CD4-positive, alpha-beta T cell treated with Interleukin-15 for 4 hours (primary cell): ENCODE measurements around the gene C1orf141.
A peak's percentile ranks its signal among the peaks of the same experiment; 100 is the strongest.
"Not testable (repeated sequence)": the region's sequence is repeated elsewhere in the genome, so short reads cannot be mapped to it uniquely, and the experiment has no call there.

Experiments used
- DNase-seq: peaks from one replicate; pipeline ENCODE4 v3.0.0-alpha.2; 2020; ENCODE audit warnings: low spot score

Gene C1orf141

GRCh38 chr1:67134695-67135094 lies at the start of gene C1orf141:
Gene C1orf141 (minus strand): TSS chr1:67134970. CDS start chr1:67127240, 7,730 bp downstream.
- no peak for DNase-seq

- no peak for DNase-seq
Measured at GRCh38 chr1:67175530-67176087, 40.8 kb upstream of the C1orf141 start.

- no peak for DNase-seq
Measured at GRCh38 chr1:67174716-67175284, 40.0 kb upstream of the C1orf141 start.

- no peak for DNase-seq
Measured at GRCh38 chr1:67173988-67174387, 39.2 kb upstream of the C1orf141 start.

GRCh38 chr1:67171978-67172377 lies 37.2 kb upstream of the C1orf141 start:
- peak; percentile 58 for DNase-seq

- no peak for DNase-seq
Measured at GRCh38 chr1:67171574-67171955, 36.8 kb upstream of the C1orf141 start.

GRCh38 chr1:67170751-67171573 lies 36.2 kb upstream of the C1orf141 start:
- peak; percentile 47 for DNase-seq

GRCh38 chr1:67169932-67170331 lies 35.2 kb upstream of the C1orf141 start:
- no peak for DNase-seq

- no peak for DNase-seq
Measured at GRCh38 chr1:67169496-67169895, 34.7 kb upstream of the C1orf141 start.

- DNase-seq = peak; percentile 33
Measured at GRCh38 chr1:67166196-67166595, 31.4 kb upstream of the C1orf141 start, which contains the start of gene IL23R. Gene IL23R (plus strand): TSS chr1:67166454. CDS start chr1:67168121, 1,667 bp downstream.

- no peak for DNase-seq
Measured at GRCh38 chr1:67165468-67166041, 30.8 kb upstream of the C1orf141 start.

GRCh38 chr1:67162954-67163353 lies 28.2 kb upstream of the C1orf141 start:
- DNase-seq = peak; percentile 54

GRCh38 chr1:67159233-67159632 lies 24.5 kb upstream of the C1orf141 start:
- no peak for DNase-seq

- no peak for DNase-seq
Measured at GRCh38 chr1:67158401-67158800, 23.6 kb upstream of the C1orf141 start.

- no peak for DNase-seq
Measured at GRCh38 chr1:67150931-67151330, 16.2 kb upstream of the C1orf141 start.

GRCh38 chr1:67149179-67149770 lies 14.5 kb upstream of the C1orf141 start:
- peak; percentile 58 for DNase-seq

- DNase-seq = no peak
Measured at GRCh38 chr1:67148516-67149178, 13.9 kb upstream of the C1orf141 start.

- DNase-seq = not testable (repeated sequence)
Measured at GRCh38 chr1:67147973-67148372, 13.2 kb upstream of the C1orf141 start.

GRCh38 chr1:67146539-67146938 lies 11.8 kb upstream of the C1orf141 start:
- no peak for DNase-seq

- DNase-seq = no peak
Measured at GRCh38 chr1:67146101-67146500, 11.3 kb upstream of the C1orf141 start.

- DNase-seq = peak; percentile 29
Measured at GRCh38 chr1:67144696-67145095, 9.9 kb upstream of the C1orf141 start.

GRCh38 chr1:67143966-67144365 lies 9.2 kb upstream of the C1orf141 start:
- no peak for DNase-seq
